Endodermal cell (in vitro differentiated cells): ENCODE results near the gene PAXIP1. TPM values are rescaled to one million over a fixed set of nuclear protein-coding genes. Genes with fewer than 3 reads are reported as not detected.
A peak's percentile ranks its signal among the peaks of the same experiment; 100 is the strongest.

Experiments
- DNase-seq: peaks from one replicate; pipeline ENCODE4 v3.0.0-alpha.2; 2017
- H3K27ac ChIP-seq: 2 replicates; pipeline ENCODE4 v1.5.1; 2013; ENCODE audit warnings: mild to moderate bottlenecking, low read depth, low read length, moderate library complexity
- H3K27me3 ChIP-seq: 2 replicates; pipeline ENCODE4 v1.6.1; 2013; ENCODE audit warnings: mild to moderate bottlenecking, low read length, moderate library complexity; ENCODE audit not compliant: insufficient read depth, control insufficient read depth, poor library complexity, severe bottlenecking
- H3K36me3 ChIP-seq: 2 replicates; pipeline ENCODE4 v1.7.0; 2013; ENCODE audit warnings: mild to moderate bottlenecking, low read length, moderate library complexity; ENCODE audit not compliant: control insufficient read depth, insufficient read depth
- H3K4me1 ChIP-seq: one replicate; pipeline ENCODE4 v1.7.0; 2013; ENCODE audit warnings: low read length; ENCODE audit not compliant: control insufficient read depth, insufficient read depth
- H3K4me3 ChIP-seq: 2 replicates; pipeline ENCODE4 v1.5.1; 2013; ENCODE audit warnings: mild to moderate bottlenecking, low read length, moderate library complexity
- H3K9ac ChIP-seq: 2 replicates; pipeline ENCODE4 v1.6.1; 2013; ENCODE audit warnings: mild to moderate bottlenecking, low read length, moderate library complexity; ENCODE audit not compliant: poor library complexity, severe bottlenecking; ENCODE audit errors: extremely low read depth
- H3K9me3 ChIP-seq: 2 replicates; pipeline ENCODE4 v1.6.1; 2013; ENCODE audit warnings: mild to moderate bottlenecking, low read length, moderate library complexity; ENCODE audit not compliant: control insufficient read depth
- H3K27ac Mint-ChIP-seq: 2 replicates; pipeline ENCODE4 v1.8.0; 2020; ENCODE audit warnings: mixed read lengths
- H3K27me3 Mint-ChIP-seq: 2 replicates; pipeline ENCODE4 v1.8.0; 2021; ENCODE audit warnings: mild to moderate bottlenecking, mixed read lengths; ENCODE audit not compliant: insufficient read depth
- H3K36me3 Mint-ChIP-seq: 2 replicates; pipeline ENCODE4 v1.8.0; 2020; ENCODE audit warnings: low read depth, mixed read lengths
- H3K4me1 Mint-ChIP-seq: 2 replicates; pipeline ENCODE4 v1.8.0; 2020; ENCODE audit warnings: mixed read lengths
- H3K4me3 Mint-ChIP-seq: 2 replicates; pipeline ENCODE4 v1.8.0; 2020; ENCODE audit warnings: mild to moderate bottlenecking, moderate library complexity, mixed read lengths
- H3K9me3 Mint-ChIP-seq: 2 replicates; pipeline ENCODE4 v1.8.0; 2020; ENCODE audit warnings: mild to moderate bottlenecking, mixed read lengths
- WGBS, 2 experiments: methylation state at CpG; one replicate each; pipeline versions ENCODE4 v1.1.5 to v1.1.7; 2013; ENCODE audit warnings: missing lambda C conversion rate in 2 of 2, mixed read lengths in 1 of 2; ENCODE audit not compliant: insufficient coverage in 1 of 2, insufficient read length in 1 of 2; 5-methylcytosine and 5-hydroxymethylcytosine counted together
- total RNA-seq, 2 donors: library from RNA; stranded (reverse); fragmentation: NEBNext Ultra II Directional in 1 of 2; extraction: Animal tissue kit (Norgen Biotek cat#: 25700) in 1 of 2; gene quantifications; 2 replicates in 1 of 2; 3 replicates in 1 of 2; pipeline ENCODE4 v1.2.1, GENCODE V29; 2021
- TF ChIP-seq, protein P1 (sequence below): fragments of 200-600 bp; sonication (generic); conservative IDR thresholded peaks from 2 replicates; pipeline ENCODE4 v1.5.0; 2021; ENCODE audit warnings: antibody characterized with exemption, mild to moderate bottlenecking

Gene PAXIP1
- total RNA-seq, 2 donors from 2014 or later = 33.4 to 35.0 TPM

DNA sequence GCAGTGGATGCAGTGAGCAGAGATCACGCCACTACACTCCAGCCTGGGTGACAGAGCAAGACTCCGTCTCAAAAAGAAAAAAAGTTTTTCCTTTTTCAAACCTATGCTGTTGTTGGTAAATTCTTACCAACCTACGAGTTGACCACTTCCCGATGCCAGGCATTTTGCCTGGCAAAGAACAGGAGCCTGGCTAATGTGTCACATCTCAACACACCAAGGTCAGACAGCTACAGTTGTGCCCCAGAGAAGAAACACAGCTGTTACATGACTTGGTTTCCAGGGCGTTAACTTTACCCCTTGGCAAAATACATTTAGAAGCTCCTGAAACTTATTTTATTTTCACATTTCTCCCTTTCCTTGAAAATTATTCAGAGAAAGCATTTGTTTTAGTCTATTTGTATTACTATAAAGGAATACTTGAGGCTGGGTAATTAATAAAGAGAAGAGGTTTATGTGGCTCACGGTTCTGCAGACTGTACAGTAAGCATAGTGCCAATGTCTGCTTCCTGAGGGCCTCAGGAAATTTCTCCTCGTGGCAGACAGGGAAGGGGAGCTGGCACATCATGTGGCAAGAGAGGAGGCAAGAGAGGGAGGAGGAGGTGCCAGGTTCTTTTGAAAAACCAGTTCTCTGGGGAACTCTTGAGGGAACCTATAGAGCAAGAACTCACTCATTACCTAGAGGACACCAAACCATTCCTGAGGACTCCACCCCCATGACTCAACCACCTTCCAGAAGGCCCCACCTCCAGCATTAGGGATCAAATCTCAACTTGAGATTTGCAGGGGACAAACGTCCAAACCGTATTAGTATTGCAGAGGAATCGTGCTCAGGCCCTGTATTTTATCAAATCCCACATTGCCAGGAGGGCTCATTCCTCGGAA is 83.3 kb downstream of the PAXIP1 start:
- no peak overlapping the region for H3K27ac ChIP-seq
- peaks cover 8% of the 10 kb centered on the region for H3K4me1 ChIP-seq
- H3K36me3 Mint-ChIP-seq = no peaks in the 10 kb centered on the region
- peaks cover 16% of the 10 kb centered on the region for H3K27me3 Mint-ChIP-seq
- H3K4me3 Mint-ChIP-seq = no peak overlapping the region
- H3K9ac ChIP-seq = no peak overlapping the region
- peak overlapping the region; percentile 63 for H3K27ac Mint-ChIP-seq
- peaks cover 9% of the 10 kb centered on the region for H3K9me3 Mint-ChIP-seq
- H3K36me3 ChIP-seq = no peaks in the 10 kb centered on the region
- H3K9me3 ChIP-seq = no peaks in the 10 kb centered on the region
- 74 to 79% methylated on average over 7 to 11 of the region's 11 CpGs for WGBS, 2 experiments
- peaks cover 3% of the 10 kb centered on the region for H3K27me3 ChIP-seq
- TF ChIP-seq, protein P1, sequence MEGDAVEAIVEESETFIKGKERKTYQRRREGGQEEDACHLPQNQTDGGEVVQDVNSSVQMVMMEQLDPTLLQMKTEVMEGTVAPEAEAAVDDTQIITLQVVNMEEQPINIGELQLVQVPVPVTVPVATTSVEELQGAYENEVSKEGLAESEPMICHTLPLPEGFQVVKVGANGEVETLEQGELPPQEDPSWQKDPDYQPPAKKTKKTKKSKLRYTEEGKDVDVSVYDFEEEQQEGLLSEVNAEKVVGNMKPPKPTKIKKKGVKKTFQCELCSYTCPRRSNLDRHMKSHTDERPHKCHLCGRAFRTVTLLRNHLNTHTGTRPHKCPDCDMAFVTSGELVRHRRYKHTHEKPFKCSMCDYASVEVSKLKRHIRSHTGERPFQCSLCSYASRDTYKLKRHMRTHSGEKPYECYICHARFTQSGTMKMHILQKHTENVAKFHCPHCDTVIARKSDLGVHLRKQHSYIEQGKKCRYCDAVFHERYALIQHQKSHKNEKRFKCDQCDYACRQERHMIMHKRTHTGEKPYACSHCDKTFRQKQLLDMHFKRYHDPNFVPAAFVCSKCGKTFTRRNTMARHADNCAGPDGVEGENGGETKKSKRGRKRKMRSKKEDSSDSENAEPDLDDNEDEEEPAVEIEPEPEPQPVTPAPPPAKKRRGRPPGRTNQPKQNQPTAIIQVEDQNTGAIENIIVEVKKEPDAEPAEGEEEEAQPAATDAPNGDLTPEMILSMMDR = no peak
- no peak overlapping the region for H3K4me3 ChIP-seq
- no peak for DNase-seq
- peaks cover 28% of the 10 kb centered on the region for H3K4me1 Mint-ChIP-seq

DNA sequence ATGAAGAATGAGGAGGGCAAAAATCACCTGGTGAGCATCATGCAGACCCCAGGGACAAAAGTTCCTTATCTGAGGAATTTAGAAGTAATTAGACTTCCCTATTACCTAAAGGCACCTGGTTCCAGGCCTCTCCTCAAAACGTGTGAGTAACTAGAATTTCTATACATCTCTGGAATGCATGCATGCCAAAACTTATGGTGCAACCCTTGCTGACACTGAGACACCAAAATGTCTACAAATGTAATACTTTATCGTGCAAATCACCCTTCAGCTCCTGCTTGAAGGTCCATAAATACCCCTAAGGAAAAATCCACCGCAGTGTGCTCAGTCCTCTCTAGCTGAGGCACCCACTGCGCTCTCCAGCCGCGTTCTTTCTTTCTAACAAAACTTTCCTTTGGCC is 84.2 kb downstream of the PAXIP1 start:
- peaks cover 30% of the 10 kb centered on the region for H3K4me1 Mint-ChIP-seq
- Histone ChIP-seq H3K27me3 (peaks cover 8% of the 10 kb centered on the region), H3K27ac (no peak overlapping the region), H3K4me3 (peak overlapping the region; percentile 29), H3K4me1 (peaks cover 8% of the 10 kb centered on the region), H3K36me3 (no peaks in the 10 kb centered on the region), H3K9ac (no peak overlapping the region), H3K9me3 (no peaks in the 10 kb centered on the region)
- H3K9me3 Mint-ChIP-seq = peaks cover 9% of the 10 kb centered on the region
- H3K27me3 Mint-ChIP-seq = peaks cover 23% of the 10 kb centered on the region
- H3K36me3 Mint-ChIP-seq = no peaks in the 10 kb centered on the region
- H3K27ac Mint-ChIP-seq = peak overlapping the region; percentile 93
- TF ChIP-seq, protein P1 = no peak
- no peak overlapping the region for H3K4me3 Mint-ChIP-seq
- no peak for DNase-seq
- WGBS, 2 experiments = 80 to 83% methylated on average over 6 of the region's 6 CpGs

DNA sequence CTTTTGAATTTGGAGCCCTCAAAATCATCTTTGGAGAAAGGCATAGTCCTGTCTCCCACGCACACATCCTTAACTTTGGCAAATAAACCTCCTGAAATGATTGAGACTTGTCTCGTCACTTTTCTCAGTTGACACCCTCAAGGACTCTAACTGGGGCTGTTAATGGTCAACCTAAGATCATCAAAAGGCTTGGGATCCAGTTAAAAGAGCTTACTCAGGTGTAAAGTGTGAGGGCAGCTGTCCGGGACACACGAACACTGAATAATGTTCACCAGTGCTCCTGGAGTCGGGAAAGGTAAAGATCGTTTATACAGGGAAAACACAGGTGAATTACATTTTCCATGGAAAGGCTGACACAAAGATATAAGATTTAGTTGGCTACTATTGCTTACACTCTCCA is 84.7 kb downstream of the PAXIP1 start:
- H3K27ac ChIP-seq = no peak overlapping the region
- no peaks in the 10 kb centered on the region for H3K9me3 ChIP-seq
- no peaks in the 10 kb centered on the region for H3K36me3 Mint-ChIP-seq
- 78 to 87% methylated on average over 5 to 6 of the region's 6 CpGs for WGBS, 2 experiments
- H3K9ac ChIP-seq = no peak overlapping the region
- H3K4me3 ChIP-seq = peak overlapping the region; percentile 29
- peak overlapping the region; percentile 6 for H3K4me3 Mint-ChIP-seq
- H3K4me1 Mint-ChIP-seq = peaks cover 30% of the 10 kb centered on the region
- H3K27ac Mint-ChIP-seq = peak overlapping the region; percentile 93
- peaks cover 25% of the 10 kb centered on the region for H3K27me3 Mint-ChIP-seq
- H3K36me3 ChIP-seq = no peaks in the 10 kb centered on the region
- peaks cover 8% of the 10 kb centered on the region for H3K27me3 ChIP-seq
- TF ChIP-seq, protein P1 = no peak
- peaks cover 8% of the 10 kb centered on the region for H3K4me1 ChIP-seq
- peaks cover 9% of the 10 kb centered on the region for H3K9me3 Mint-ChIP-seq
- DNase-seq = no peak
